Osteoblast (primary cell): Measurements from ENCODE around the gene MRPS30. TPM values are rescaled to one million over a fixed set of nuclear protein-coding genes. Genes with fewer than 3 reads are reported as not detected.
"Not testable (repeated sequence)": the region's sequence is repeated elsewhere in the genome, so short reads cannot be mapped to it uniquely, and the experiment has no call there.

ENCODE experiments used
- DNase-seq: peaks from one replicate; pipeline ENCODE4 v3.0.0; 2011; ENCODE audit warnings: low spot score, mixed read lengths; ENCODE audit not compliant: insufficient read length; ENCODE audit errors: missing footprints
- H2AFZ ChIP-seq: 2 replicates; pipeline ENCODE4 v1.6.0; 2011; ENCODE audit warnings: mild to moderate bottlenecking, low read length
- H3K27ac ChIP-seq: 2 replicates; pipeline ENCODE4 v1.5.1; 2011; ENCODE audit warnings: mild to moderate bottlenecking, low read depth, low read length, moderate library complexity
- H3K27me3 ChIP-seq: 2 replicates; pipeline ENCODE4 v1.6.0; 2012; ENCODE audit warnings: mild to moderate bottlenecking, control low read depth, inconsistent platforms, low read length, moderate library complexity; ENCODE audit not compliant: insufficient read depth
- H3K36me3 ChIP-seq: 2 replicates; pipeline ENCODE4 v1.5.1; 2011; ENCODE audit warnings: mild to moderate bottlenecking, low read length, control low read depth, moderate library complexity; ENCODE audit not compliant: insufficient read depth
- H3K4me1 ChIP-seq: 2 replicates; pipeline ENCODE4 v1.5.1; 2011; ENCODE audit warnings: mild to moderate bottlenecking, low read length, control low read depth, moderate library complexity; ENCODE audit not compliant: insufficient read depth
- H3K4me2 ChIP-seq: 2 replicates; pipeline ENCODE4 v1.6.0; 2011; ENCODE audit warnings: mild to moderate bottlenecking, low read length; ENCODE audit not compliant: insufficient read depth
- H3K4me3 ChIP-seq: fragments of 200-600 bp; sonication (generic); 3 replicates; pipeline ENCODE4 v1.5.1; 2012; ENCODE audit warnings: mild to moderate bottlenecking, low read length, inconsistent platforms; ENCODE audit not compliant: insufficient read depth
- H3K79me2 ChIP-seq: 2 replicates; pipeline ENCODE4 v1.6.0; 2012; ENCODE audit warnings: mild to moderate bottlenecking, low read length, control low read depth, inconsistent platforms; ENCODE audit not compliant: insufficient read depth
- H3K9me3 ChIP-seq: 2 replicates; pipeline ENCODE4 v1.5.1; 2011; ENCODE audit warnings: low read depth, low read length, control low read depth
- H4K20me1 ChIP-seq: 2 replicates; pipeline ENCODE4 v1.6.0; 2012; ENCODE audit warnings: mild to moderate bottlenecking, low read length, control low read depth; ENCODE audit not compliant: insufficient read depth
- CTCF ChIP-seq: IDR thresholded peaks from 2 replicates; pipeline ENCODE4 v1.5.1; 2011; ENCODE audit warnings: mild to moderate bottlenecking, low read depth, low read length, moderate library complexity; ENCODE audit errors: extremely low read depth
- total RNA-seq: library from RNA; depleted of rRNA; stranded (reverse); fragments of >200 nt; gene quantifications from 2 replicates; pipeline ENCODE4 v1.2.3, GENCODE V29; 2012

The MRPS30 gene
- total RNA-seq, 1 donor: 69.1 TPM

GRCh38 chr5:44770780-44771717, 37.7 kb upstream of the MRPS30 start:
- Histone ChIP-seq H3K4me1 (peaks cover 13% of the 10 kb centered on the region), H3K36me3 (no peaks in the 10 kb centered on the region), H3K27ac (no peak overlapping the region), H4K20me1 (no peaks in the 10 kb centered on the region), H3K9me3 (no peaks in the 10 kb centered on the region), H2AFZ (no peak overlapping the region), H3K4me3 (no peak overlapping the region), H3K4me2 (no peak overlapping the region), H3K27me3 (no peaks in the 10 kb centered on the region), H3K79me2 (no peaks in the 10 kb centered on the region)
- DNase-seq: no peak
- TF ChIP-seq CTCF: no peak

GRCh38 chr5:44772397-44772796, 36.4 kb upstream of the MRPS30 start:
- not testable (repeated sequence) for H2AFZ ChIP-seq, H3K27me3 ChIP-seq, H4K20me1 ChIP-seq, H3K4me2 ChIP-seq, H3K9me3 ChIP-seq, H3K79me2 ChIP-seq, DNase-seq, H3K27ac ChIP-seq, H3K4me3 ChIP-seq, H3K36me3 ChIP-seq
- H3K4me1 ChIP-seq: peaks cover 13% of the 10 kb centered on the region

GRCh38 chr5:44774279-44774880, 34.4 kb upstream of the MRPS30 start:
- Histone ChIP-seq H2AFZ (no peak overlapping the region), H3K4me2 (peak overlapping the region; percentile 40), H3K36me3 (no peaks in the 10 kb centered on the region), H3K27ac (no peak overlapping the region), H3K9me3 (no peaks in the 10 kb centered on the region), H3K27me3 (no peaks in the 10 kb centered on the region), H4K20me1 (no peaks in the 10 kb centered on the region), H3K4me3 (no peak overlapping the region), H3K79me2 (no peaks in the 10 kb centered on the region), H3K4me1 (peaks cover 13% of the 10 kb centered on the region)
- peak; percentile 64 for DNase-seq
- peak; percentile 54 for TF ChIP-seq CTCF

- Histone ChIP-seq H3K27ac (no peak overlapping the region), H3K4me1 (no peaks in the 10 kb centered on the region), H3K9me3 (no peaks in the 10 kb centered on the region), H4K20me1 (no peaks in the 10 kb centered on the region), H3K36me3 (no peaks in the 10 kb centered on the region), H3K79me2 (no peaks in the 10 kb centered on the region), H3K4me3 (no peak overlapping the region), H2AFZ (no peak overlapping the region), H3K27me3 (no peaks in the 10 kb centered on the region), H3K4me2 (no peak overlapping the region)
- TF ChIP-seq CTCF: no peak
- DNase-seq: no peak
Measured at GRCh38 chr5:44779167-44779566, 29.6 kb upstream of the MRPS30 start.
